Uterus (tissue), 2 donors: Measurements from ENCODE around the gene YBX3.

Experiments used
- POLR2A ChIP-seq, 2 donors: fragments of 450-650 bp; IDR thresholded peaks; one replicate each; pipeline ENCODE4 v1.6.1; 2016; ENCODE audit warnings: antibody characterized with exemption in 2 of 2, mild to moderate bottlenecking in 1 of 2, moderate library complexity in 1 of 2
- TF ChIP-seq, protein P1 (sequence below), 4 experiments: fragments of 200-600 bp in 2 of 4; fragments of 450-650 bp in 2 of 4; sonication (generic) in 2 of 4; IDR thresholded peaks; one replicate each; pipeline ENCODE4 v1.5.1; 2016 to 2019; ENCODE audit warnings: antibody characterized with exemption in 4 of 4, mild to moderate bottlenecking in 2 of 4, moderate library complexity in 1 of 4

DNA sequence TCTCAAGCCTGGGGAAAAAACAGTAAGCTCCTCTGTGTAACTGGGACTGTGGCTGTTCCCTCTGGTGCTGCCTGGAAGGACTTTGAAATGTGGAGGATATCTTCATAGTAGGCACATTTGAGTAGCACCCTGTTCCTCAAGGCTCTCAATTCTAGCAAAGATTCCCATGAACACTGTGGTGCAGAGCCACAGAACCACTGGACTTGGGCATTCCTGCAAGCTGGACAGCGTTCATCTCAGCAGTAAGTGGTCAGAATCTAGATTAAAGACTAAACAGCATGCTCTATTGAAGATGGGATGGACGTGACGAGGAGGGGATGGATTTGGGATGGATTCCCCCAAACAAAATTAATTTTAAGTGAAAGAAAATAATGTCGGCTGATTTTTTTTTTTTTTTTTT lies 9.4 kb upstream of the YBX3 start:
- TF ChIP-seq, protein P1, sequence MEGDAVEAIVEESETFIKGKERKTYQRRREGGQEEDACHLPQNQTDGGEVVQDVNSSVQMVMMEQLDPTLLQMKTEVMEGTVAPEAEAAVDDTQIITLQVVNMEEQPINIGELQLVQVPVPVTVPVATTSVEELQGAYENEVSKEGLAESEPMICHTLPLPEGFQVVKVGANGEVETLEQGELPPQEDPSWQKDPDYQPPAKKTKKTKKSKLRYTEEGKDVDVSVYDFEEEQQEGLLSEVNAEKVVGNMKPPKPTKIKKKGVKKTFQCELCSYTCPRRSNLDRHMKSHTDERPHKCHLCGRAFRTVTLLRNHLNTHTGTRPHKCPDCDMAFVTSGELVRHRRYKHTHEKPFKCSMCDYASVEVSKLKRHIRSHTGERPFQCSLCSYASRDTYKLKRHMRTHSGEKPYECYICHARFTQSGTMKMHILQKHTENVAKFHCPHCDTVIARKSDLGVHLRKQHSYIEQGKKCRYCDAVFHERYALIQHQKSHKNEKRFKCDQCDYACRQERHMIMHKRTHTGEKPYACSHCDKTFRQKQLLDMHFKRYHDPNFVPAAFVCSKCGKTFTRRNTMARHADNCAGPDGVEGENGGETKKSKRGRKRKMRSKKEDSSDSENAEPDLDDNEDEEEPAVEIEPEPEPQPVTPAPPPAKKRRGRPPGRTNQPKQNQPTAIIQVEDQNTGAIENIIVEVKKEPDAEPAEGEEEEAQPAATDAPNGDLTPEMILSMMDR (IDR thresholded peaks at IDR 0.05), result no peak
- no peak for TF ChIP-seq POLR2A (IDR thresholded peaks at IDR 0.05)
